GM19452 (cell line): ENCODE data around the gene SGCE.
"Not testable (repeated sequence)": the region's sequence is repeated elsewhere in the genome, so short reads cannot be mapped to it uniquely, and the experiment has no call there.

Experiments
- ATAC-seq: cut with Tn5 transposase; IDR thresholded peaks from one replicate; pipeline ENCODE4 v1.9.1; 2021; ENCODE audit not compliant: unreplicated experiment

Gene SGCE

DNA sequence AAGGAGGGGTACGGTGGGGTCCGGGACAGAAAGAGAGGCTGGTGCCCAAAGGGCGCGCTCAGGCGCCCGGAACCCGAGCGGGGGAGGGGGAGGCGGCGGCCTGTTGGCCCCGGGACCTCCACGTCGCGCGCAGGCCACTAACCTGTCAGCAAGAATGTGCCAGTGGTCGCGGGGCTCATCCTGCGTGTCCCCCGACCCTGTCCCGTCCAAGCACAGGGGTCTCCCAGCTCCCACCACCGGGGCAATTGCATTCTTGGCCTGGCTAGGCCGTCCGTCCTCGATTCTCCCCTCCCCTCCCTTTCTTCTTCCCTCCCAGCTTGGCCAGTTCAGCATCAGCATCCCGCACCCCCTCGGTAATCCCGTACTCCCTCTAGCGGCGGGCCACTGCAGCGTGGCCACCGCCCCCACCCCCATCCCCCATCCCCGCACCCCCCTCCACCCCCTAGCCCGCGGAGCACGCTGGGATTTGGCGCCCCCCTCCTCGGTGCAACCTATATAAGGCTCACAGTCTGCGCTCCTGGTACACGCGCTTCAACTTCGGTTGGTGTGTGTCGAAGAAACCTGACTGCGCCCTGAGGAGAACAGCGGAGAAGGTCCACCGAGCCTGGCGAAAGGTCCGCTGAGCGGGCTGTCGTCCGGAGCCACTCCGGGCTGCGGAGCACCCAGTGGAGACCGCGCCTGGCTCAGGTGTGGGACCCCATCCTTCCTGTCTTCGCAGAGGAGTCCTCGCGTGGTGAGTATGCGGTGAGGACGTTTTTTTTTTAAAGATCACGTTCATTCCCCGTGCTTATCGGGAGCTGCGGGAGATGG is at the start of gene SGCE:
Gene SGCE (minus strand): TSS at position 286 of the 810 bp plus-strand sequence. CDS start 35 bp downstream, at position 251.
- no peak for ATAC-seq

GRCh38 chr7:94705155-94706021 is 49.5 kb upstream of the SGCE start:
- ATAC-seq, result not testable (repeated sequence)

- no peak for ATAC-seq
Observed at GRCh38 chr7:94701555-94701973, 45.6 kb upstream of the SGCE start.

DNA sequence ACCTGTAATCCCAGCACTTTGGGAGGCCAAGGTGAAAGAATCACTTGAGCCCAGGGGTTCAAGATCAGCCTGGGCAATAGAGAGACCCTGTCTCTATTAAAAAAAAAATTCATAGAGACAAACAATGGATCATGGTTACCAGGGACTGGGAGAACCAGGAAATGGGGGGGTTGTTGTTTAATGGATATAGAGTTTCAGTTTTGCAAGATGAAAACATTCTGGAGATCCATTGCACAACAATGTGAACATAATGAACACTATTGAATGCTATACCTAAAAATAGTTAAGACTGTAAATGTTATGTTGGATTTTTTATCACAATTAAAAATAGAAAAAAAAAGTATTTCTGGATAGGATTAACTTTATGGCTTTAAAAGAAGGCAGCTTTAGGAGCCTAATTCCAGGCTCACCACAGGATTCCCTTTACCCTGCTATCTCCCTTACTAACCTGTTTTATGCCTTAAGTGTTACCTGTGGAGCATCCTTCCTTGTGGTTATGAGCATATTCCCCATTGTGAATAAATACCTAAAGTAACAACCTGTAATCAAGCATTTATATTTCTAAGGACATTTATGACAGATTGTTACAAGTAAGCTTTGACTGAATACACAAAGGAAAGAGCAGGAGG is 45.1 kb upstream of the SGCE start:
- ATAC-seq, result no peak

DNA sequence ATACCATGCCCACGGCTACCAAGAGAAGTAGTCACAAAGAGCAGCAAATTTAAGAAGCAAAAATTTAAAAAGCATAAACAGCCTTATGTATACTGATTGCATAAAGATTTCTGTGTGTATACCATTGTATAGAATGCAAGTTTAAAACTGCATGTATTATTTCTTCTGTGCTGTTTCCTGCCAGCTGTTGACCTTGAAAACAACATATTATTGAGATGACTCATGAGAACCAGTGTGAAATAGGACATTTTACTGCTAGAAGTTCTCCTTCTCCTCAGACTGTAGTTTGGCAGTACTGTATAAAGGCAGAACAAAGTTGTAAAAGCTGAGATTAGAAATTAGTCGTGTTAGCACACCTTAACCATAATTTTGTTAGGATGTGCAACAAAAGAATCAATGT is 42.3 kb upstream of the SGCE start:
- no peak for ATAC-seq

DNA sequence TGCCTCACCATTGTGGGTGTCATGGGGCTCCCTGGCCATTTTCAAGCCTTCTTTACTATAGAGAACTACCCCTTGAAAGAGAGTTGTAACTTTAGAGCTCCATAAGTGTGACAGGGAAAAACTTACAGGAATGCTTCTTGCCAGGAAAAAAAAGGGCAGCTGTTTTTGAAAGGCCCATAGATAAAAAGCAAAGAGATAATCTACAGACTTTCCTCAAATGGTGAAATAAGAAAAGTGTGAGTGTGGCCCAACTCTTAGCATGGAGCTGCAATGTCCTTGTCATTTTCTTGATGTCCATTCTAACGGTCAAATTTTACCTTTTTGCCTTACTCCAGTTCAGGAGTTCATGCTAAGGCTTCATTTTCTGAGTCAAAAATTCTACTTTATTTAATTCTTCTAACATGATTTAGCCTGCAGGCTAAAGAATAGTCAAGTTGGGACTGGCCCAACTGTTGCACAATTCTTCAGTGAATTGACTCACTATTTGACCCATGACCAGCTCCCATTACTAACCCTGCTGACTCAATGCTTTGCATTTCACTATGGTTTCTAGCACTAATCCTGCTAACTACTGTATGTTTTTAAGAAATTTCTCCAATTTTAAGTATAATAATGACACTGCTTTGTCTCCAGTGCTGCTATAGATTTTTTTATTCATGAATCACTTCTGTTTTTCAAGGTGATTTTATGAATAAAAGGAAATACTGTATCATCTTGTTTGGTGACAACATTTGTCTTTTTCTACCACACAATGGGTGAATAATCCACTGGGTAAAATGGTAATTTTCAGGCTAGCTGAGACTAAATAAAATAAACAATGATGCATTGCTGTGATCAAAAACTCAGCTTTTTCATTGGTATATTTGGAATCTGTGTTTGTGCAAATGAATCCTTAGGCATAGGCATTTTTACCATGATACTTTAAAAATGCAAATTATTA is 41.4 kb upstream of the SGCE start:
- no peak for ATAC-seq

DNA sequence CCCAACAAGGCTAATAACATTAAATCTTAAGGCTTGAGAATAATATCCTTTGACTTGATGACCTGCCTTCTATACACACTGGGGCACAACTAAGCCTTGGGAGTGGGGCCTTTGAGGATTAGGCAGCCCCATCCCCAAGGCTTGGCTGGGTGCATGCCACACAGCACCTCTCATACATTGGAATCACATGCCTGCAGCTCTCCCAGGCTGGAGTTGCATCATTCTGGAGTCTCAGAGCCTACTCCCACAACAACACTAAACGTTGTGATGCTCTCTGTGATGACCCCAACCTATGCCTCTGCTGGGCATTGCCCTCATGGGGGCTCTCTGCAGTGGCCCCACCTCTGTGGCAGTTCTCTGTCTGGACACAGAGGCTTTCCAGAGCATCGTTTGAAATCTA is 31.9 kb upstream of the SGCE start:
- ATAC-seq, result no peak

- no peak for ATAC-seq
Observed at GRCh38 chr7:94687076-94687475, 31.1 kb upstream of the SGCE start.

GRCh38 chr7:94683066-94683465 is 27.1 kb upstream of the SGCE start:
- ATAC-seq, result no peak

DNA sequence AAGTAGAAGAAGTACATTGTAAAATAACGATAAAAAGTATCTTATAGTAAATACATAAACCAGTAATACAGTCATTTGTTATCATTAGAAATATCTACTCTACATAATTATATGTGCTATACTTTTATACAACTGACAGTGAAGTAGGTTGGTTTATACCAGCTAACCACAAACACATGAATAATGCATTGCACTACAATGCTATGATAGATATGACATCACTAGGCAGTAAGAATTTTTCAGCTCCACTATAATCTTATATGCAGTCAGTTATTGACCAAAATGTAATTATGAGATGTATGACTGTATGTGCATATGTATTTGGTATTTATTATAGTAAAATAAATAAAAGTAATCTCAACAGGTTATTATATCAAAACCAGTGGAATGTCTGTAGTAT is 23.4 kb upstream of the SGCE start:
- ATAC-seq, result no peak

DNA sequence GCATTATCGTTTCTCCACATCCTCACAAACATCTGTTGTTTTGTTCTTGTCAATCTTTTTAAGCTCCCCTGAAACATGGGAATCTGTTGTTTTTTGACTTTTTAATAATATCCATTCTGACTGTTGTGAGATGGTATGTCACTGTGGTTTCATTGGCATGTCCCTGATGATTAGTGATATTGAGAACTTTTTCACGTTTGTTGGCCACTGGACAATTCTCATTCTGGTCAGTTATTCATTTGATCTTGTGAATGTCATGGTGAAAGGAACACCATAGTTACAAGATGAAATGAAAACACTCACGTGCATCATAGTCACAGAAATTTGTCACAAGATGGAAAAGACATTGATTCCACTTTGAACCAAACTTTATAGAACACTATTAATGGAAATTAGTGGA is 20.5 kb upstream of the SGCE start:
- ATAC-seq, result no peak

DNA sequence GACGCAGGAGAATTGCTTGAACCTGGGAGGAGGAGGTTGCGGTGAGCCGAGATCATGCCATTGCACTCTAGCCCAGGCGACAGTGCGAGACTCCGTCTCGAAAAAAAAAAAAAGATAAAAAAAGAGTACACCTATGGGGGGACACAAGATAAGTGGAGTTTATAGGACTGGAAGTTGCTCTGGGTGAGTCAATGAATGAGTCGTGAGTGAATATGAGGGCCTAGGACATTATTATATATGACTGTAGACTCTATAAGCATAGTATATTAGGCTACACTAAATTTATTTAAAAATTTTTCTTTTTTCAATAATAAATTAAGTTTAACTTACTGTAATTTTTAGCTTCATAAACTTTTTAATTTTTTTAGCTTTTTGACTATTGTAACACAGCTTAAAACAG is 19.4 kb upstream of the SGCE start:
- ATAC-seq, result no peak

GRCh38 chr7:94671444-94672235 is 15.7 kb upstream of the SGCE start:
- no peak for ATAC-seq

DNA sequence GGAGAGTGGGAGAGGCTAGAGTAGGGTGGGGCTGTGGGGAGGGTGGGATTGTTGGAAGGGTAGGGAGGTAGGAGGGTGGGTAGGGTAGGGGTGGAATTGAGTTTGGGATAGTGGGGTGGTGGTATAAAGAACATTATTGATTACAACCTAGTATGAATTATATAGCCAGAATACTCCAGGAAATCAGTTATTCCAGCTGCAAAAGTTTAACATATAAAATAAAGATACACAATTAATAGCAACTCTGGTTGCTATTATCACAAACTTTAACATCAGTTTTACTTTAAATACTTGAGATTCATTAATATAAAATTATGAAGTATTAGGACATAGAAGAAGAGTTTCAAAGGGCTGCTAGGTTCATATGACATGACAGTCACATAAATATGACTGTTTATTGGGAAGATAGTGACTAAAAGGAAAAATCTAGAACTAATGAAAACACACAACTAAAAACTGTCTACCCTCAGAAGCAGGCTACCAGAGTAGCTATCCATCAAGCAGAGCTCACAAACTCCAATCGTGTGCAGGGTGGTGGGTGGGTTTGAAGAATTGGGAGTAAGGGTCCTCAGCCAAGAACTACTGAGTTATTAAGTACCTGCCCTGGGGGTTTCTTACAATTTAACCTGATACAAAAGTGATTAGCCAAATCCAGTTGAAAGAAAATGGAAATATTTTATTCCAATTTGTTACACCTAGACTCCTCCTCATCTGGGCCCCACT is 14.0 kb upstream of the SGCE start:
- ATAC-seq, result no peak

DNA sequence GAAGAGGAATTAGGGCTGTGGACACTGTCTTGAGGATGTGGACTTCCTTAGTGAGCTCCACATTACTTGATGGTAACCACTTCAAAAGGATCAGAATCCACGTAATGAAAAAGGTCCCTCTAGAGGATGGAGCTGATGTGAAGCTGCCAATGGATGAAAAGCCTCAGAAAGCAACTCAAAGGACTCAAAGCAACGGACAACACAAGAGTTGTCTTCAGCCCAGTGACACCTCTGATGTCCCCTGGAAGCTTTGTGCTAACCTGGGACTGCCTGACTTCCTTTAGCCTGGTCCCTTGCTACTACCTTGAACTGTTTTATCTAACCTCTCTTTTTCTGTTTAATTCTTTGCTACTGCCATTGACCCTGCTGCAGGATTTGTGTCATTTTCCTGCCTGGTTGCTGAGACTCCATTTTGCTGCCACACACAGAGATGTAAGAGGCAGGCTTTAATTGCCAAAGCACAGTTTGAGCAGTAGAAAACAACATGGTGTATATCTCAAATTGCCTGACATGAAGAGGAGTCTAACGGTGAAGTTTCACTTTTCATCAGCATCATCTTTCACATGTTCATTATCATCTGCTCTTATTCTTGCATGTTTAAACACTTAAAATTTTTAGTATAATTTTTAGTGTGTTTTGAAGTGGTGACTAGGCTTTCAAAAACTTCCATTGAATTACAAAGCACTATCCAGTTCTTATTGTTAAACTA is 11.1 kb upstream of the SGCE start:
- no peak for ATAC-seq

- no peak for ATAC-seq
Observed at GRCh38 chr7:94665426-94665825, 9.5 kb upstream of the SGCE start.

DNA sequence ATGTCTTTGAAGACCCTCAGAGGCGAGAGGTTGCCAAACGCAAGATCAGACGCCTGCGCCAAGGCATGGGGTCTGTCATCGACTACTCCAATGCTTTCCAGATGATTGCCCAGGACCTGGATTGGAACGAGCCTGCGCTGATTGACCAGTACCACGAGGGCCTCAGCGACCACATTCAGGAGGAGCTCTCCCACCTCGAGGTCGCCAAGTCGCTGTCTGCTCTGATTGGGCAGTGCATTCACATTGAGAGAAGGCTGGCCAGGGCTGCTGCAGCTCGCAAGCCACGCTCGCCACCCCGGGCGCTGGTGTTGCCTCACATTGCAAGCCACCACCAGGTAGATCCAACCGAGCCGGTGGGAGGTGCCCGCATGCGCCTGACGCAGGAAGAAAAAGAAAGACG is 8.1 kb upstream of the SGCE start:
- no peak for ATAC-seq

DNA sequence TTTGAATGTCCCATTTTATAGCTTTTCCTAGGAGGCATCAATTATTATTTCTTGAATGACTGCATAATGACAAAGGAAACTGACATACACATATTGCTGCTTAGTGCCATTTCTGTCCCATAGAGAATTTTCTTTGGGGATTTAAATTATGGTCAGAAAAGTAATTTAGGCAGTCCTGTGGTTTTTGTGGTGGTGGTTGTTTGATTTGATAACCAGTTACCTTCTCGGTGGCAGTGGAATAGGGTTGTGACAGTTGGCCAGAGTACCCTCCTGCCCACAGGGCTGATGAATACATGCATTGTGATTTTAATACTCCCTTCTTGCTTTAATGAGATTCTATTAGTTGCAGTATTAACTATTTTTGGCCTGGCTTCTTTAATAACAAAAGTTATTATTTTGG is 6.6 kb upstream of the SGCE start:
- no peak for ATAC-seq

DNA sequence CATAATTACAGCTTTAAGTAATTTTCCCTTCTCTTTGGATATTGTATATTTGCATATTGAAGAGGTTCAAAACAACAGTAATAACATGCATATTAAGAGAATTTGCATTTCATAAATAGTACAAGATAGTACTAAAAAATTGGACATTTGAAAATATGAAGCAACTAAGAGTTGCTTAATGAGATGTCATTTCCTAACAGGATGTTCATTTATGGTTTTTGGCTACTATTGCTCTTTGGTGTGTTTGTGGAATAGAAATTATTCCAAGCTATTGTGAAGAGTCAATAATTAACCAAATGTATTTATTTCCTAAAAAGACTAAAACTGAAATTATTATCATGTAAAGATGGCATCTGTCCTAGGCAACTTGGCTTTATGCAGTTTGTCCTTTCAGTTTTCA is 4.1 kb upstream of the SGCE start:
- ATAC-seq, result no peak
